GM12892 (cell line): ENCODE results near the gene ANKRD10.
A peak's percentile ranks its signal among the peaks of the same experiment; 100 is the strongest.

ENCODE experiments used
- DNase-seq: peaks from one replicate; pipeline ENCODE4 v3.0.0; 2011; ENCODE audit not compliant: insufficient read length
- FAIRE-seq: peaks from 2 replicates; lab custom pipeline; 2011; peaks lifted over from hg19 to GRCh38; lab: Jason Lieb, UNC
- POLR2A ChIP-seq: IDR thresholded peaks from 2 replicates; pipeline ENCODE4 v1.6.1; 2011; ENCODE audit warnings: low read depth, low read length, control low read depth
- POLR2AphosphoS5 ChIP-seq: IDR thresholded peaks from 2 replicates; pipeline ENCODE4 v1.6.1; 2011; ENCODE audit warnings: low read depth, low read length, control low read depth
- TAF1 ChIP-seq: IDR thresholded peaks from 2 replicates; pipeline ENCODE4 v1.6.1; 2011; ENCODE audit warnings: low read depth, mild to moderate bottlenecking, control low read depth, low read length, borderline replicate concordance

ANKRD10 gene

GRCh38 chr13:110944121-110944967 lies 29.5 kb upstream of the ANKRD10 start:
- DNase-seq, result no peak
- FAIRE-seq, result peak; percentile 69
- no peak for TF ChIP-seq TAF1
- TF ChIP-seq POLR2A, result no peak
- no peak for TF ChIP-seq POLR2AphosphoS5

- FAIRE-seq (no peak), DNase-seq (no peak)
- TF ChIP-seq POLR2A (no peak), POLR2AphosphoS5 (no peak), TAF1 (no peak)
Measured at GRCh38 chr13:110942248-110942981, 27.5 kb upstream of the ANKRD10 start.

- FAIRE-seq, result no peak
- TF ChIP-seq TAF1 (no peak), POLR2A (no peak), POLR2AphosphoS5 (no peak)
- no peak for DNase-seq
Measured at GRCh38 chr13:110938662-110939421, 24.0 kb upstream of the ANKRD10 start.

- DNase-seq (no peak), FAIRE-seq (no peak)
- TF ChIP-seq POLR2A, result no peak
- TF ChIP-seq TAF1, result no peak
- no peak for TF ChIP-seq POLR2AphosphoS5
Measured at GRCh38 chr13:110937511-110938285, 22.8 kb upstream of the ANKRD10 start.

GRCh38 chr13:110936519-110936918 lies 21.6 kb upstream of the ANKRD10 start:
- no peak for TF ChIP-seq TAF1
- TF ChIP-seq POLR2A, result no peak
- no peak for TF ChIP-seq POLR2AphosphoS5
- DNase-seq (no peak), FAIRE-seq (no peak)

- TF ChIP-seq POLR2AphosphoS5 (no peak), TAF1 (no peak), POLR2A (no peak)
- DNase-seq (no peak), FAIRE-seq (no peak)
Measured at GRCh38 chr13:110932588-110932987, 17.7 kb upstream of the ANKRD10 start.

- FAIRE-seq, result peak; percentile 56
- TF ChIP-seq POLR2AphosphoS5, result no peak
- DNase-seq, result no peak
Measured at GRCh38 chr13:110929104-110929777, 14.4 kb upstream of the ANKRD10 start.

- no peak for DNase-seq
- no peak for TF ChIP-seq POLR2AphosphoS5
- TF ChIP-seq POLR2A, result no peak
- no peak for TF ChIP-seq TAF1
Measured at GRCh38 chr13:110925023-110925612, 10.2 kb upstream of the ANKRD10 start.

GRCh38 chr13:110924639-110924934 lies 9.7 kb upstream of the ANKRD10 start:
- no peak for DNase-seq
- TF ChIP-seq POLR2AphosphoS5 (no peak), POLR2A (no peak), TAF1 (no peak)
- no peak for FAIRE-seq

More at GRCh38 chr13:110925023-110925612, 10.2 kb upstream of the ANKRD10 start:
- FAIRE-seq, result no peak
